GM18858 (cell line): ENCODE measurements around the gene NBPF26.
"Not testable (repeated sequence)": the region's sequence is repeated elsewhere in the genome, so short reads cannot be mapped to it uniquely, and the experiment has no call there.

ENCODE experiments used
- ATAC-seq: cut with Tn5 transposase; IDR thresholded peaks from one replicate; pipeline ENCODE4 v1.9.1; 2021; ENCODE audit not compliant: unreplicated experiment

NBPF26 gene

DNA sequence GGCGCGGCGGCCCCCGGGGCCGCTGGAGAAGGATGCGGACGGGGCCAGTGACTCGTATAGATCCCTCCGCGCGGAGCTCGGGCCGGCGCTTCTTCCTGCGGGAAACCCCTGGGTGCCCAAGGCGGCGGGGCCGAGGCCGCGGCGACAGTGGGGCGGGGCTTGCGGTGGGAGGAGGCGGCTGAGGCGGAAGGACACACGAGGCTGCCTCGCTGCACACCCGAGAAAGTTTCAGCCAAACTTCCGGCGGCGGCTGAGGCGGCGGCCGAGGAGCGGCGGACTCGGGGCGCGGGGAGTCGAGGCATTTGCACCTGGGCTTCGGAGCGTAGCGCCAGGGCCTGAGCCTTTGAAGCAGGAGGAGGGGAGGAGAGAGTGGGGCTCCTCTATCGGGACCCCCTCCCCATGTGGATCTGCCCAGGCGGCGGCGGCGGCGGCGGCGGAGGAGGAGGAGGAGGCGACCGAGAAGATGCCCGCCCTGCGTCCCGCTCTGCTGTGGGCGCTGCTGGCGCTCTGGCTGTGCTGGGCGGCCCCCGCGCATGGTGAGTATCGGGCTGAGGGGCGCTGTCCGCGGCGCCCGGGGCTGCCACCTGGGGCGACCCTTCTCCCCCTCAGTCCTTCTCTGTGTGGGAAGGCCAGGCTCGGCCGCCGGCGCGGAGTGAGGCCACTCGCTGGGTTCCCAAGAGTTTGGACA lies at the start of gene NBPF26:
NBPF26 (plus strand) TSS at position 231 of the 688 bp plus-strand sequence.
- ATAC-seq = not testable (repeated sequence)

DNA sequence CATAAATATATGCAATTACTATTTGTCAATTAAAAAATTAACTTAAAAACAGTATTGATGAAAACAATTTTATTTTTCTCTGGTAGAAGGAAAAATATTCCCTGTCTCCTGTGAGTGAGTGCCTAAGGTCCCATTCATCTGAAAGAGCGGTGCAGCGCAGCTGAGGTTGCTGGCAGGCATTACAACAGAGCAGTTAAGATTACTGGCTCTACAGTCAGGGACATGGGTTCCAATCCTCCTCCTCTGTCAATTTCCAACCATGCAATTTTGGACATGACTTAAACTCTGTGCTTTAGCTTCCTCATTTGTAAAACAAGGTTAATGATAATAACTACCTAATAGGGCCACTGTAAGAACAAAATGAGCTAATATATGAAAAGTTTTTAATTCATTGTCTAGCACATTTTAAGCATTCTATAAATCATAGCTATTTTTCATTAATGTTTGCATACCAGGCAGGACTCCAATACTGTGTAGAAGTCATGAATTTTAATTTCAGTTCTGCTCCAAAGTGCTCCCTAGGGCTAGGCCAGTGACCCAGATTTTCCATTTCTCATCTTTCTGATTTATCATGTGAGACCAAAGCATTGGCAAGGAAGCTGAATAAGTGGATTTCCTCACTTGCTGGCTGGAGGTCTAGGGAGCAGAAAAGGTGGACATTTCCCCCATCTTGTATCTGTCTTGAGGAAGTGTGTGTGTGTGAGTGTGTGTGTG lies 43.5 kb upstream of the NBPF26 start:
- not testable (repeated sequence) for ATAC-seq

DNA sequence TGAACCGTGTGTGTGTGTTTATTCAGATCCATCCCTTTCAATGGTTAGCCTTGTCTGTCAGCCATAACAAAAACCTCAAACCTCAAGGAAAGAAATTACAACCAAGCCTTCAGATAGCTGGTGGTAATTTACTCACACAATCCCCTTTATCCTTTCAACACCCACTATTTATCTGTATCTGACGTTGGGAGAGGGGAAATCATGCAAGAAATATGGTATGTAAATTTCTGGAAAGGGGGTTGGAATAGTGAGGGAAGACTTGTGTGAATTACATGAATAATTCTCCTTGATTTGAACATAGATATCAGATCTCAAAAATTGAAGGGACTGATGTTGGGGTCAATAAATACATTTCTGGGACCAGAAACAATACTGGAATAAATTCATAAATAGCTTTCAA lies 42.8 kb upstream of the NBPF26 start:
- ATAC-seq = not testable (repeated sequence)

DNA sequence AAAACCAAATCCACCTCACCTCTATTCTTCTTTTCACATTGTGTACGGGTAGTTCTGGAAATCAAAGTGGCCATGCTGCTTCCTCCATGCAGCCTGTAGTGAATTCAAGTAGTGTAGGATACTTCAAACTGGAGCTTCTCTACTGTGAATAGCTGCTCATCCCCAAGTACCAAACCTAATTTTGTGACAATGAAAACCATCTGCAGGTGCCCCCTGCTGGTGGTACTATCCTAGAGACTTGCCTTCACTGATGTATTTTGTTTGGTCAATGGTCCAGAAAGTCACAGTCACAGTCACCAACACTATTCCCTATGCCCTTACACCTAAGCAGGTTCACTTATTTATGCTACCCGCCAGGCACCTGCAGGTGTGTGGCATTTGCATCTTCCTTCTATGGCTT lies 39.3 kb upstream of the NBPF26 start:
- not testable (repeated sequence) for ATAC-seq

DNA sequence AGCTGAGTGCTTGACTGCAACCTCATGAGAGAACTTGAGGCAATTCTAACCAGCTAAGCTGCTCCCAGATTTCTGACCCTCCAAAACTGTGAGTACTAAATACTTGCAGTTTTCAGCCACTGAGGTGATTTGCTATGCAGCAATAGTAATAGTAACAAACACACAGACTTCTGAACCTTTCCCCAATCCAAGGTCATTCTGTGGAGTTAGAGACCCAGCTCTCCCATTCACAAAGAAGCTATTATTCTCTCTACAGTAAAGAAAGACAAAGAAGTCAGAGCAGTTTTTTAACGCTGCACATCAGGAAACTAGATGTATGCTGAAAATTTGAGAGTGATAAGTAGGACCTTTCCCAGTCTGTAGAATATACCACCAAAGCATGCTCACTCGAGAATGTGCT lies 38.1 kb upstream of the NBPF26 start:
- not testable (repeated sequence) for ATAC-seq

DNA sequence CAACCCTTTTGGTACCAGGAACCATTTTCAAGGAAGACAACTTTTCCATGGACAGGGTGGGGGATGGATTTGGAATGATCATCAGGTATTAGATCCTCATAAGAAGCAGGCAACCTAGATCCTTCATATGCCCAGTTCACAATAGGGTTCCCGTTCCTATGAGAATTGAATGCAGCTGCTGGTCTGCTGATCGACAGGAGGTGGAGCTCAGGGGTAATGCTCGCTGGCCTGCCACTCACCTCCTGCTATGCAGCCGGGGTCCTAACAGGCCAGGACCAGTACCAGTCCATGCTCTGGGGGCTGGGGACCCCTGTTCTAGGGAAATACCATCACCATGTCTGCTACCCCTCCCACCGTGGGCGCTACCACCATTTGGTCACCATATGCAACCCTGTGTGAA lies 36.5 kb upstream of the NBPF26 start:
- not testable (repeated sequence) for ATAC-seq

DNA sequence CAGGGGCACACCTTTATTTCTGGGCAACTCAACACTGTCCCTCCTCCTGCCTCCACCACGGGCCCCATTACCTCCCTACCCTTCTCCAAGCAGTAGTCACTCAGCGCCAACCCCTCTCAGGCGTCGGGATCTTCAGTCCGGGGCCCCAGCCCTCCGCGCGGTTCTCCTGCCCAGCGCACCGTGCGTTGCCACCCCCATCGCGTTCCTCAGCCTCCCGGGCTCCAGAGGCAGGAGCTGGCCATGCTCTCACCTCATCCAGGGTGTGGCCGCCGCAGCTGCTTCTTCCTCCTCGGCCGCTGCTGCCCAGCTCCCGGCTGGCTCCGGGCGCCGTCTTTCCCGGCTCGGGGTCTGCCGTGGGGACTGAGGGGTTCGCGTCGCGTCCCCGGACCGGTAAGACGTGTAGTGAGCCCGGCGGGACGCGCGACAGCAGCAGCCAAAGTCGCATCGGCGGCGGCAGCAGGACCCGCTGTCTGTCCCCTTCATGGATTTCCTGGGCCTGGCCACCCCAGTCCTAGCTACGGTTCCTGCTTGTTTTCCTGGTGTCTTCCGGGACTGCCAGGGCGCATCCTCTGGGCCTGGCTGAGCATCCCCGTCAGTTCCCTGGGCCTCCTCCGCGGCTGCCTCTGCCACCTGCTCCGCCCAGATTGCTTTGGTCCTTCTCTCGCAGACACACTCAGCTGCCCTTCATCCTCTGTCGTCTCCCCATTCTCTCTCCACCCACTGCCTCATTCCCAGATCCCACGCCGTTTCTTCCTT lies 22.8 kb upstream of the NBPF26 start:
- not testable (repeated sequence) for ATAC-seq

DNA sequence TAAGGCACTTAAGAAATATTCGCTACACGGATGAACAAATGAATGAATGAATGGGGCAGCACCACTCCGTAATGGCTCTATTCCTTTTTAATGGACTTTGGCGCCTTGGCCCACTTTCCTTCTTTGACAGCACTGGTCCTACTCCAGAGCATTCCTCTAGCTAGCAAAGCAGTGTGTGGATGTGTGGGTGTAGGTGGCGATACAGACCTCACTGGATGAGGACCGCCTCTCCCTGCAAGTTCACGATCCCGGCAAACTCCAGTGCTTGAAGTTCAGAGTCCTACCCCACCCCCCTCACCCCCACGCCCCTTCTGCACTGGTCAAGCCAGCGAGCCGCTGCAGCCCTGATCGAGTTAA lies 409 bp upstream of the NBPF26 start:
- not testable (repeated sequence) for ATAC-seq

DNA sequence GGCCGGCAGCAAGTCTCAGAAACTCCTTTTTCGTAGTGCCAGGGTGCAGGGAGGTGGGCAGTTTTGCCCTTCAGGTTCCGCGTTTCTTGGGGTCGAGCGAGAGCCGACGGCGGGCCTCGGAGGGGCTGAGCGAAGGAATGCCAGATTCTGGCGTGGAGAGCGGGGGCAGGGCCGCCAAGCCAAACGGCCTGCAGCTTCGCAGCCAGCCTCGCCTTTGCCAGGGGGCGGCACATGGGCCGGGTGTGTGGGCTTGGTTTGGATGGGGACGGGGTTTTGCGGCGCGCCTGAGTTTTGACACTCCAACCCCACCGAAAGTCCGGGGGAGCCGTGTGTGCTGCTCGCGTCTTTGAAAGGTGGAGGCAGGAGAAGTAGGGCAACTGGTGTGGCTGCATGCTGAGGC lies 762 bp downstream of the NBPF26 start:
- not testable (repeated sequence) for ATAC-seq

DNA sequence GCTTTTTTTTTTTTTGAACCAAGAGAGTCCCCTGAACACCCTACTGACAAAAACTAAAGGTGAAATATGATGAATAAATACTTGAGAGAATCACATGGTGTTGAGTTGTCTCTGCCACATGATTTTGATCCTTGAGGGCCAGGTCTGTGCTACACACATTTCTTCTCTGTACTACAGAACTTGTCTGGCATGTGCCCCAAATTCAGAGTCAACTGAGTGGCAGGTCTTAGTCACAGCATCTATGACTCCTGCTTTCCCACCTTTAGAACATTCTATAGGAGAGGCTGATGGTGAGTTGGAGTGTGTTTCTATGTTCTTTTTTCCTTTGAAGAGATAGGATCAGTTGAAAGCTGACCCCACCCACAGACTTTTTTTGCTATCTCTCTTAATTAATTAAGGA lies 5.1 kb downstream of the NBPF26 start:
- not testable (repeated sequence) for ATAC-seq

DNA sequence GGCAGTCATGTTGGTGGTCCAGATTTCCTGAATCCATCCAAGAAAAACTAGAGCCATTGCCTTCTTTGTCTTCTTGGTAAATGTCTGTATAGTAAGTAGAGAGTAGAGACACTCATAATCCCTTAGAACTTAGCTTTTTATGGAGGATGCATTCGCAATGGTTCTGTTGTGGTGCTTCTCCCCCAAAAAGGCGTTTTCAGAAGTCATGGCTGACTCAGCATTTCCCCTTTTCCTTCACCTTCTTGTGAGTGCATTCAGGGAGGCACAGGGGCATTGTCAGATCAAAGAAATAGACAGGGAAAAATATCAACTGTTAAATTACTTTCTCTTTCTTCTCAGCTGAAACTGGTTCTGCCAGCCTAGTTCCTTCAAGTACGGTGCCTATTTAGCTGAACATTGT lies 45.3 kb downstream of the NBPF26 start:
- not testable (repeated sequence) for ATAC-seq

DNA sequence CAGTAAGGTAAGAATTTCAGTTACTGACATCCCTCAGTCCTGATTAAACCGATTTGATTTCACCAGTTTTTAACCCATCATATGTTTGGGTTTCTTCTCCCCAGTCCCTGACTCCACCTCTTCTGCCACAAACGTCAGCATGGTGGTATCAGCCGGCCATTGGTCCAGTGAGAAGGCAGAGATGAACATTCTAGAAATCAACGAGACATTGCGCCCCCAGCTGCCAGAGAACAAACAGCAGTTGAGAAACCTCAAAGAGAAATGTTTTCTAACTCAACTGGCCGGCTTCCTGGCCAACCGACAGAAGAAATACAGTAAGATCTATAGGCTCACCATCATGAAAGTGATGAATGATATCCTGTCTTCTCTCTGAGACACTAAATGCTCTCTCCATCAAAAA lies 81.7 kb downstream of the NBPF26 start:
- ATAC-seq = not testable (repeated sequence)

DNA sequence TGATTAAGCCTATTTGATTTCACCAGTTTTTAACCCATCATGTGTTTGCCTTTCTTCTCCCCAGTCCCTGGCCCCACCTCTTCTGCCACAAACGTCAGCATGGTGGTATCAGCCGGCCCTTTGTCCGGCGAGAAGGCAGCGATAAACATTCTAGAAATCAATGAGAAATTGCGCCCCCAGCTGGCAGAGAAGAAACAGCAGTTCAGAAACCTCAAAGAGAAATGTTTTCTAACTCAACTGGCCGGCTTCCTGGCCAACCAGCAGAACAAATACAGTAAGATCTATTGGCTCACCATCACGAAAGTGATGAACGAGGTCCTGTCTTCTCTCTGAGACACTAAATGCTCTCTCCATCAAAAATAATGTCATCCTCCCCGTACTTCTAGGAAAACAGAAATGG lies 88.1 kb downstream of the NBPF26 start:
- ATAC-seq = not testable (repeated sequence)

DNA sequence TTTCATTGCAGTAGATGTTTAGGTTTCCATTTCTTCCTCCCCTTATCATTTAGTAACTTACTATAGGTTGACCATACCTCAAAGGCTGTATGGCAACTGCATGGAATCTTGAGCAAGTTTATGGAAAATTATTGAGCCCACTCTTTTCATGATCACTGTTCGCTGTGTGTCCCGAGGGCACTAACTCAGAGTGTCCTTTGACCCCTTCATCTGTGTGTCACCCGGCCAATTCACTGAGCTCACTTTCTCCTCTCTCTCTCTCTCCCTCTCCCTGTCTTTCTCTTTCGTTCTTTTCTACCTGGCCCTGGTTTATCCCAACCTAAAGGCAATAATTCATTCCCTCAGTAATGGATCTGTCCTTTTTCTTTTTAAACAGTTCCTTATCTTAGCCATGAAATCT lies 101.3 kb downstream of the NBPF26 start:
- ATAC-seq = not testable (repeated sequence)

DNA sequence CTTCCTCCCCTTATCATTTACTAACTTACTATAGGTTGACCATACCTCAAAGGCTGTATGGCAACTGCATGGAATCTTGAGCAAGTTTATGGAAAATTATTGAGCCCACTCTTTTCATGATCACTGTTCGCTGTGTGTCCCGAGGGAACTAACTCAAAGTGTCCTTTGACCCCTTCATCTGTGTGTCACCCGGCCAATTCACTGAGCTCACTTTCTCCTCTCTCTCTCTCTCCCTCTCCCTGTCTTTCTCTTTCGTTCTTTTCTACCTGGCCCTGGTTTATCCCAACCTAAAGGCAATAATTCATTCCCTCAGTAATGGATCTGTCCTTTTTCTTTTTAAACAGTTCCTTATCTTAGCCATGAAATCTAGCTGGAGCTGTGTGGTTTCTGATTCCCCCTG lies 102.9 kb downstream of the NBPF26 start:
- not testable (repeated sequence) for ATAC-seq

DNA sequence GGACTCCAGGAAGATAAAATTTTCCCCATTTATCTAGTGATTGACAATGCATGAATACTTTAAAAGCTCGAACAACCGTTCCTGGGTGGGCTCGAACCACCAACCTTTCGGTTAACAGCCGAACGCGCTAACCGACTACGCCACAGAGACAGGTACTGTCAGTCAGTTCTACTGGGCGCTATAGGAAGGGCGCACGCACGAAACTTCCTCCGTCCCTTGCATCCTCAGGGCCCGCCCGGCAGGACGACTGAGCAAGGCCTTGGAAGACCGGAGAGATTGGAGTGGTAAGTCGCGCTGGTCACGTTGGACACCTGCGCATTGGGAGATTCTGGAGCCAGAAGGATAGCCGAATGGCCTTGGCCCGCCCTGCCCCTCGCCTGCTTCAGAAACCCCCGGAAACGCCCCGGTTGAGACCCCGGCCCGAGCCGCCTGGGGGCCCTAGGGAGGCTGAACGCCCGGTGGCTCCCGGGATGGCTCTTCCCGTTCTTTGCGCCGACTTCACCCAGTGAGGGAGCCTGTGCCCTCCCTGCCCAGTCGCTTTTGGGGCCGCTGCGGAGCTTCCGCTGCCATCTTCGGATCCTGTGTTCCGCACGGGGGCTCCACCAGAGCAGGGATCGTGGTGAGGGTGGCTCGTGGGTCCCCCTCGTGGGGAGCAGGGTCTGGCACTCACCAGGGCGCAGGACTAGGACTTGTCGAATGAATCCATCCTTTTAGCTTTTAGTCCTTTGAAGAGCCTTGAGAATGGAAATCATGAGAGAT lies 120.6 kb downstream of the NBPF26 start:
- ATAC-seq = not testable (repeated sequence)

DNA sequence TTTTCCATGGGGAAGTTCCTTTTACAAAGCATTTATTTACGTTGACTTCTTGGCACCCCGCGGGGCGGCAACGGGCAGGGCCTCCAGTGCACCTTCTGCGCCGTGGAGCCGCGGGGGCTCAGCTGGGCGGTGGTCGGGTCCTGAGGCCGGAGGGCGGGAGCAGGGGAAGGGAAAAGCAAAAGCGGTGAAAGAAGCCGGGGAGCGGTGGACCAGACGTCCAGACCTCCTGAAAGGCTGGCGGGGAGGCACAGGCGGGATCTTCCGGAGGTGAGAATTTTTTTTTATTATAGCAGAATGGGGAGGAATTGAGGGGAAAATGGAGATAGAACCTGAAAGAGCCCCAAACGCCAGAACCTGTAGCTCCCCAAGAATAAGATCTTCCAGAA lies 121.2 kb downstream of the NBPF26 start:
- ATAC-seq = not testable (repeated sequence)

DNA sequence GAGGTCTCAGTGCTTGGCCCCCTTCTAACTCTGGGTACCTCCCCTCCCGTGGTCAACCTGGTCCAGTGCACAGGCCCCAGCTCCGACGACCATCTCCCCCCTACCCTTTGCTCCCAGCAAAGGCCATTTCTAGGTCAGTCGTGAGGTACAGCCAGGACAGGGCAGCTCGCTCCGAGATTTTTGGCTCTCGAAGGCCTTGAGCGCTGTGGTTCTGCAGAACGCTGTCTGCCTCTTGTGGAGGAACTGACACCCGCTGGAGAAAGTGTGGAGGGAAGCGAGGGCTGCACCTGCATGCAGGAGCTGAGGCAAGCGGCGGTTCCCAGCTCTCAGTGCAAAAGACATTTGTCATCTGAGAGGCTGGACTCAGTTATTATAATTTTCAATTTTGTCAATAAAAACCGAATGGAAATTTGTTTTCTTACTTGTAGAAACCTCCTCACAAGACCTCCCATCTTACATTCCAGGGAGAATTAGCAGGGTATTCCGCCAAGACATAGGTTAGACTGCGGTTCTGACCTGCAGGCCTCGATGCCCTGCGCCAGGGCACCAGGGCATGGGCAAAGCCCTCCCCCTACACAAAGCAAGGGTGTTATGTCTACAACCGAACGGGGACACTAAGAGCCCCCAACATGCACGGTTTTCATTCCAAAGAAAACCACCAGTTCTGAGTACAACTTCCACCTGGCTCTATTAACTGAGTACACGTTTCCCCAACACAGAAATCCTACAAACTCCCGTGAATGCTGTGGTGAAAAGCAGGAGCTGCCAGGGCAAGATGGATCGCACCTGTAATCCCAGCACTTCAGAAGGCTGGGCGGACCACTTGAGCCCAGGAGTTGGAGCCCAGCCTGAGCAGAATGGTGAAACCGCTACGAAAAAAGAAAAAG lies 125.9 kb downstream of the NBPF26 start:
- not testable (repeated sequence) for ATAC-seq

DNA sequence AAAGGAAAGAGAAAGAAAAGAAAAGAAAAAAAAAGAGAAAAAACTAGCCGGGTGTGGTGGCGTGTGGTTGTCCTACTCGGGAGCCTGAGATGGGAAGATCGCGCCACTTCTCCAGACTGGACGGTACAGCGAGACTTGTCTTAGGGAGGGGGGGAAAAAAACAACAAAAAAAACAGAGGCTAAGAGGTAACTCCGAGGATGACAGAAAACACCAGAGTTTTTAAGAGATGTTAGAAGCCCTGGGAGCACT lies 126.5 kb downstream of the NBPF26 start:
- ATAC-seq = not testable (repeated sequence)
